Fibroblast of lung (primary cell): Measurements from ENCODE around the gene HS3ST6. TPM values are rescaled to one million over a fixed set of nuclear protein-coding genes. Genes with fewer than 3 reads are reported as not detected.
A peak's percentile ranks its signal among the peaks of the same experiment; 100 is the strongest.

Source experiments
- DNase-seq, 2 donors: peaks; one replicate each; pipeline versions ENCODE4 v3.0.0 to v3.0.0-alpha.2; 2010; ENCODE audit warnings: low read depth in 2 of 2
- H2AFZ ChIP-seq: 2 replicates; pipeline ENCODE4 v1.5.1; 2012; ENCODE audit warnings: low read length, control low read depth, inconsistent platforms
- H3K27ac ChIP-seq: 2 replicates; pipeline ENCODE4 v1.5.1; 2011; ENCODE audit warnings: low read length, control low read depth; ENCODE audit not compliant: insufficient read depth
- H3K27me3 ChIP-seq: 2 replicates; pipeline ENCODE4 v1.5.1; 2011; ENCODE audit warnings: mild to moderate bottlenecking, low read length; ENCODE audit not compliant: control insufficient read depth, insufficient read depth
- H3K36me3 ChIP-seq: 2 replicates; pipeline ENCODE4 v1.5.1; 2011; ENCODE audit warnings: low read length; ENCODE audit not compliant: control insufficient read depth, insufficient read depth
- H3K4me1 ChIP-seq: 2 replicates; pipeline ENCODE4 v1.5.1; 2011; ENCODE audit warnings: low read length; ENCODE audit not compliant: control insufficient read depth, insufficient read depth; ENCODE audit errors: extremely low read depth
- H3K4me2 ChIP-seq: 2 replicates; pipeline ENCODE4 v1.5.1; 2011; ENCODE audit warnings: low read length, control low read depth; ENCODE audit not compliant: insufficient read depth; ENCODE audit errors: extremely low read depth
- H3K4me3 ChIP-seq, 4 experiments: fragments of 200-600 bp in 1 of 4; sonication (generic) in 1 of 4; replicated peaks in 1 of 4; 2 replicates each; pipeline ENCODE4 v1.5.1; 2011 to 2016; ENCODE audit warnings: low read length in 4 of 4, low read depth in 3 of 4, mild to moderate bottlenecking in 3 of 4, control low read depth in 2 of 4, inconsistent platforms in 1 of 4, mixed read lengths in 1 of 4; ENCODE audit not compliant: insufficient read depth in 1 of 4; ENCODE audit errors: control extremely low read depth in 1 of 4
- H3K79me2 ChIP-seq: 2 replicates; pipeline ENCODE4 v1.5.1; 2012; ENCODE audit warnings: mild to moderate bottlenecking, low read length, inconsistent platforms; ENCODE audit not compliant: control insufficient read depth, insufficient read depth
- H3K9ac ChIP-seq: 2 replicates; pipeline ENCODE4 v1.5.1; 2011; ENCODE audit warnings: mild to moderate bottlenecking, low read length, control low read depth; ENCODE audit not compliant: insufficient read depth
- H3K9me3 ChIP-seq: 2 replicates; pipeline ENCODE4 v1.5.1; 2012; ENCODE audit warnings: low read depth, low read length; ENCODE audit not compliant: control insufficient read depth, insufficient read depth
- H4K20me1 ChIP-seq: 2 replicates; pipeline ENCODE4 v1.5.1; 2011; ENCODE audit warnings: low read length; ENCODE audit not compliant: control insufficient read depth, insufficient read depth; ENCODE audit errors: extremely low read depth
- CTCF ChIP-seq, 2 donors: IDR thresholded peaks in 1 of 2; conservative IDR thresholded peaks in 1 of 2; 1 replicate in 1 of 2; 2 replicates in 1 of 2; pipeline ENCODE4 v1.5.1; 2011 to 2012; ENCODE audit warnings: low read length in 2 of 2, control low read depth in 1 of 2, inconsistent platforms in 1 of 2, low read depth in 1 of 2, mild to moderate bottlenecking in 1 of 2
- EZH2 ChIP-seq: IDR thresholded peaks from 2 replicates; pipeline ENCODE4 v1.5.1; 2012; ENCODE audit warnings: low read length, control low read depth, mild to moderate bottlenecking; ENCODE audit errors: missing control alignments
- polyA minus RNA-seq: library from RNA; depleted of rRNA, polyadenylated mRNA; stranded (reverse); fragments of >200 nt; gene quantifications from 2 replicates; pipeline ENCODE4 v1.2.3, GENCODE V29; 2011; ENCODE audit warnings: low replicate concordance
- polyA plus RNA-seq, 2 donors: library from polyadenylated mRNA; depleted of rRNA in 1 of 2; stranded (reverse) in 1 of 2; unstranded in 1 of 2; fragments of >200 nt; gene quantifications; 2 replicates each; pipeline ENCODE4 v1.2.1, GENCODE V29; 2011 to 2012; ENCODE audit warnings: missing spikeins in 1 of 2
- total RNA-seq: library from RNA; depleted of rRNA; stranded (reverse); fragments of >200 nt; gene quantifications from 2 replicates; pipeline ENCODE4 v1.2.1, GENCODE V29; 2014

The HS3ST6 gene
- not detected in 2 replicates for total RNA-seq
- not detected in 2 replicates for polyA plus RNA-seq
- not detected in 2 replicates for polyA plus RNA-seq (2012)
- not detected in 2 replicates for polyA minus RNA-seq

GRCh38 chr16:1918351-1919326 lies at the start of gene HS3ST6:
Gene HS3ST6 (minus strand): TSS chr16:1918415. CDS start chr16:1918323, 92 bp downstream.
- no peak within 1 kb of the TSS for H3K9ac ChIP-seq
- peaks cover 4% of the 10 kb centered on the region for H3K4me1 ChIP-seq
- TF ChIP-seq EZH2 (peak; percentile 91), CTCF (conservative IDR thresholded peaks at IDR 0.05 in 1 of 2, IDR thresholded peaks at IDR 0.05 in 1 of 2; ENCODE audit: low read depth in 1 of 2, low read length in 2 of 2) (no peak)
- H3K4me3 ChIP-seq, result no peak within 1 kb of the TSS
- no peaks in the 10 kb centered on the region for H4K20me1 ChIP-seq
- no peaks in the 10 kb centered on the region for H3K36me3 ChIP-seq
- no peak within 1 kb of the TSS for H3K27ac ChIP-seq
- peaks cover 51% of the 10 kb centered on the region for H3K27me3 ChIP-seq
- no peak within 1 kb of the TSS for H3K4me2 ChIP-seq
- H3K79me2 ChIP-seq, result no peaks in the 10 kb centered on the region
- H2AFZ ChIP-seq, result no peak within 1 kb of the TSS
- H3K9me3 ChIP-seq, result no peaks in the 10 kb centered on the region
- DNase-seq, result no peak

- Histone ChIP-seq H3K4me3 (peak within 1 kb of the TSS; percentile 79 to 99 (median 88)), H3K9me3 (no peaks in the 10 kb centered on the region), H3K27me3 (no peaks in the 10 kb centered on the region), H3K9ac (peak within 1 kb of the TSS; percentile 98), H3K4me1 (peaks cover 3% of the 10 kb centered on the region), H3K4me2 (peak within 1 kb of the TSS; percentile 100), H3K36me3 (peaks cover 18% of the 10 kb centered on the region), H4K20me1 (no peaks in the 10 kb centered on the region), H2AFZ (no peak within 1 kb of the TSS), H3K27ac (peak within 1 kb of the TSS; percentile 96), H3K79me2 (peaks cover 37% of the 10 kb centered on the region)
- no peak for DNase-seq
- TF ChIP-seq EZH2 (no peak), CTCF (conservative IDR thresholded peaks at IDR 0.05 in 1 of 2, IDR thresholded peaks at IDR 0.05 in 1 of 2; ENCODE audit: low read depth in 1 of 2, low read length in 2 of 2) (no peak)
Measured at GRCh38 chr16:1966460-1966859, 48.2 kb upstream of the HS3ST6 start, which contains the start of gene RNF151. Gene RNF151 (plus strand): TSS chr16:1966856. CDS start chr16:1966882, 26 bp downstream.

GRCh38 chr16:1965396-1966001 lies 47.3 kb upstream of the HS3ST6 start:
- Histone ChIP-seq H3K4me2 (peak overlapping the region; percentile 100), H3K4me3 (peak overlapping the region; percentile 79 to 99 (median 88)), H3K4me1 (peaks cover 7% of the 10 kb centered on the region), H4K20me1 (no peaks in the 10 kb centered on the region), H3K79me2 (peaks cover 42% of the 10 kb centered on the region), H3K27me3 (no peaks in the 10 kb centered on the region), H2AFZ (no peak overlapping the region), H3K9ac (peak overlapping the region; percentile 98), H3K36me3 (peaks cover 24% of the 10 kb centered on the region), H3K9me3 (no peaks in the 10 kb centered on the region), H3K27ac (peak overlapping the region; percentile 96)
- TF ChIP-seq EZH2 (no peak), CTCF (conservative IDR thresholded peaks at IDR 0.05 in 1 of 2, IDR thresholded peaks at IDR 0.05 in 1 of 2; ENCODE audit: low read depth in 1 of 2, low read length in 2 of 2) (no peak)
- no peak for DNase-seq
